HCT116 (cell line): ENCODE results near the gene DIP2A. TPM values are rescaled to one million over a fixed set of nuclear protein-coding genes. Genes with fewer than 3 reads are reported as not detected.

ENCODE experiments used
- ATAC-seq: fragments of 200-7000 bp; cut with Tn5 transposase; 2 replicates; pipeline ENCODE4 v1.9.1; 2020; ENCODE audit warnings: mild to moderate bottlenecking, moderate library complexity
- BruUV-seq: library from RNA; stranded (reverse); fragments of 400-500 nt; replicated peaks from 2 replicates; lab custom pipeline; 2021; lab: Mats Ljungman, UMichigan
- CTCF ChIA-PET: fragments of 300-600 bp; sonication (Branson Sonifier 250); formaldehyde crosslinking; loops from one replicate; lab custom pipeline; 2021; ENCODE audit warnings: antibody characterized with exemption; lab: Charles Lee
- POLR2A ChIA-PET: fragments of 300-600, 350-600 bp; sonication (Branson Sonifier 250); formaldehyde crosslinking; loops from one replicate; lab custom pipeline; 2021; ENCODE audit warnings: antibody characterized with exemption; lab: Charles Lee
- RAD21 ChIA-PET, 2 experiments: fragments of 300-600 bp; sonication (Branson Sonifier 250); formaldehyde crosslinking; loops; one replicate each; lab custom pipeline; 2023; ENCODE audit warnings: low total read pairs in 2 of 2; ENCODE audit not compliant: uncharacterized antibody in 2 of 2, unreplicated experiment in 2 of 2, low non-redundant PET in 1 of 2; lab: Charles Lee
- DNase-seq: peaks from one replicate; pipeline ENCODE4 v3.0.0-alpha.2; 2010; ENCODE audit warnings: low read depth, low spot score
- H2AFZ ChIP-seq: fragments of 200-600 bp; shearing (Covaris generic), sonication (generic); 2 replicates; pipeline ENCODE4 v1.6.1; 2017; ENCODE audit warnings: low read depth, mixed run types, mixed read lengths, antibody characterized with exemption, low read length; ENCODE audit not compliant: poor library complexity, severe bottlenecking
- H3K27ac ChIP-seq: 2 replicates; pipeline ENCODE4 v1.5.1; 2012; ENCODE audit warnings: low read depth, low read length
- H3K27me3 ChIP-seq: fragments of 200-600 bp; sonication (generic); 2 replicates; pipeline ENCODE4 v1.6.1; 2016; ENCODE audit warnings: mixed run types, low read length, mixed read lengths; ENCODE audit not compliant: insufficient read depth
- H3K36me3 ChIP-seq, 2 experiments: fragments of 200-500 bp in 1 of 2; fragments of 200-600 bp in 1 of 2; sonication (Bioruptor generic) in 1 of 2; sonication (generic) in 1 of 2; 2 replicates each; pipeline versions ENCODE4 v1.5.1 to v1.6.1; 2014 to 2016; ENCODE audit warnings: low read length in 2 of 2, inconsistent platforms in 1 of 2, mixed read lengths in 1 of 2, mixed run types in 1 of 2; ENCODE audit not compliant: insufficient read depth in 2 of 2, control insufficient read depth in 1 of 2
- H3K4me1 ChIP-seq, 2 experiments: fragments of 200-600 bp in 1 of 2; sonication (generic) in 1 of 2; 2 replicates each; pipeline versions ENCODE4 v1.5.1 to v1.6.1; 2012 to 2017; ENCODE audit warnings: low read length in 2 of 2, inconsistent platforms in 1 of 2, mild to moderate bottlenecking in 1 of 2, mixed read lengths in 1 of 2, mixed run types in 1 of 2, moderate library complexity in 1 of 2; ENCODE audit not compliant: insufficient read depth in 2 of 2, control insufficient read depth in 1 of 2
- H3K4me2 ChIP-seq: fragments of 200-600 bp; sonication (generic); 2 replicates; pipeline ENCODE4 v1.6.1; 2017; ENCODE audit warnings: mixed run types, low read length, mixed read lengths
- H3K4me3 ChIP-seq, 2 experiments: fragments of 200-600 bp in 1 of 2; sonication (generic) in 1 of 2; replicated peaks in 1 of 2; 2 replicates each; pipeline ENCODE4 v1.5.1; 2011 to 2016; ENCODE audit warnings: low read length in 2 of 2, control low read depth in 1 of 2, low read depth in 1 of 2, mild to moderate bottlenecking in 1 of 2, mixed read lengths in 1 of 2, mixed run types in 1 of 2
- H3K79me2 ChIP-seq: fragments of 200-600 bp; sonication (generic); 2 replicates; pipeline ENCODE4 v1.6.1; 2017; ENCODE audit warnings: mild to moderate bottlenecking, mixed run types, low read length, moderate library complexity, mixed read lengths; ENCODE audit not compliant: insufficient read depth
- H3K9ac ChIP-seq: fragments of 200-600 bp; sonication (generic); 2 replicates; pipeline ENCODE4 v1.6.1; 2016; ENCODE audit warnings: low read length, mixed read lengths
- H3K9me2 ChIP-seq: fragments of 200-600 bp; sonication (generic), shearing (Covaris generic); 2 replicates; pipeline ENCODE4 v1.6.1; 2017; ENCODE audit warnings: mixed run types, mild to moderate bottlenecking, moderate library complexity; ENCODE audit not compliant: insufficient read depth
- H3K9me3 ChIP-seq, 2 experiments: fragments of 200-500 bp in 1 of 2; fragments of 200-600 bp in 1 of 2; sonication (Bioruptor generic) in 1 of 2; sonication (generic) in 1 of 2; 2 replicates each; pipeline ENCODE4 v1.6.1; 2014 to 2017; ENCODE audit warnings: low read length in 2 of 2, mixed read lengths in 2 of 2, inconsistent platforms in 1 of 2, low read depth in 1 of 2, mild to moderate bottlenecking in 1 of 2, mixed run types in 1 of 2, moderate library complexity in 1 of 2; ENCODE audit not compliant: control insufficient read depth in 1 of 2, insufficient read depth in 1 of 2
- H4K20me1 ChIP-seq: fragments of 200-600 bp; sonication (generic), shearing (Covaris generic); 2 replicates; pipeline ENCODE4 v1.6.1; 2017; ENCODE audit warnings: mixed run types, mild to moderate bottlenecking, moderate library complexity; ENCODE audit not compliant: insufficient read depth
- CBX3 ChIP-seq: IDR thresholded peaks from 2 replicates; pipeline ENCODE4 v1.6.1; 2012; ENCODE audit warnings: low read depth
- CTCF ChIP-seq, 3 experiments: fragments of 200-600 bp in 1 of 3; sonication (generic) in 1 of 3; IDR thresholded peaks in 2 of 3; conservative IDR thresholded peaks in 1 of 3; 2 replicates each; pipeline ENCODE4 v1.5.1; 2012 to 2017; ENCODE audit warnings: low read depth in 2 of 3, low read length in 2 of 3, antibody characterized with exemption in 1 of 3, borderline replicate concordance in 1 of 3, control low read depth in 1 of 3, mild to moderate bottlenecking in 1 of 3, mixed read lengths in 1 of 3, mixed run types in 1 of 3, moderate library complexity in 1 of 3; ENCODE audit not compliant: insufficient read depth in 1 of 3
- EGR1 ChIP-seq: IDR thresholded peaks from 2 replicates; pipeline ENCODE4 v1.6.1; 2012; ENCODE audit warnings: low read depth
- EZH2phosphoT487 ChIP-seq: fragments of 200-600 bp; IDR thresholded peaks from 2 replicates; pipeline ENCODE4 v1.6.1; 2018; ENCODE audit warnings: antibody characterized with exemption, borderline replicate concordance
- POLR2A ChIP-seq: IDR thresholded peaks from 2 replicates; pipeline ENCODE4 v1.7.0; 2011; ENCODE audit warnings: borderline replicate concordance; ENCODE audit not compliant: insufficient read depth, insufficient read length; ENCODE audit errors: extremely low read depth
- YY1 ChIP-seq: IDR thresholded peaks from 2 replicates; pipeline ENCODE4 v1.6.1; 2011; ENCODE audit warnings: low read length, low read depth, moderate library complexity, mild to moderate bottlenecking; ENCODE audit not compliant: insufficient replicate concordance; ENCODE audit errors: extremely low read depth
- ZFX ChIP-seq: fragments of 450-650 bp; IDR thresholded peaks from 2 replicates; pipeline ENCODE4 v1.6.1; 2017
- intact Hi-C: fragments of 100-400 bp; cut with micrococcal nuclease; formaldehyde crosslinking; loops from 2 replicates; pipeline ENCODE4 v1.10.0; 2022
- total RNA-seq: library from RNA; stranded (reverse); gene quantifications from one replicate; pipeline ENCODE4 v1.2.1, GENCODE V29; 2021; ENCODE audit not compliant: unreplicated experiment

The DIP2A gene
- total RNA-seq, 1 experiment from 2014 or later, result 39.9 TPM

GRCh38 chr21:46604975-46605766 is 146.5 kb downstream of the DIP2A start, which contains the start of gene S100B:
Gene S100B, minus strand, starts transcription at chr21:46605082. Its CDS starts 2,667 bp downstream, at chr21:46602415.
- ATAC-seq (peak; percentile 64), DNase-seq (no peak)
- TF ChIP-seq YY1 (no peak), CBX3 (no peak), EGR1 (no peak), ZFX (no peak), POLR2A (no peak), EZH2phosphoT487 (no peak), CTCF (IDR thresholded peaks at IDR 0.05 in 2 of 3, conservative IDR thresholded peaks at IDR 0.05 in 1 of 3; ENCODE audit: borderline replicate concordance in 1 of 3, insufficient read depth in 1 of 3, low read depth in 2 of 3, low read length in 2 of 3) (no peak)
- Histone ChIP-seq H3K4me3 (no peak within 1 kb of the TSS), H3K9ac (no peak within 1 kb of the TSS), H3K79me2 (no peaks in the 10 kb centered on the region), H3K4me1 (no peaks in the 10 kb centered on the region), H3K27me3 (0 out of 2 replicates have a peak, but pooled peaks cover 6% of the 10 kb centered on the region), H3K9me2 (no peaks in the 10 kb centered on the region), H3K4me2 (no peak within 1 kb of the TSS), H4K20me1 (no peaks in the 10 kb centered on the region), H3K9me3 (no peaks in the 10 kb centered on the region), H3K36me3 (no peaks in the 10 kb centered on the region), H3K27ac (no peak within 1 kb of the TSS), H2AFZ (no peak within 1 kb of the TSS)
- CTCF ChIA-PET, result no interaction called here
- intact Hi-C loops, result no loop called here
- POLR2A ChIA-PET, result no interaction called here
- RAD21 ChIA-PET, result no interaction called here
- BruUV-seq, result no TSS peak
